ENCODE data around the gene GLIS1. TPM values are rescaled to one million over a fixed set of nuclear protein-coding genes. Genes with fewer than 3 reads are reported as not detected.

The GLIS1 gene
- total RNA-seq, 1 experiment from 2014 or later: 1.7 TPM

- H3K4me1 ChIP-seq (ENCODE audit: insufficient read depth, low read length): peaks cover 13% of the 10 kb centered on the region
- DNase-seq: no peak
- no peak overlapping the region for H2AFZ ChIP-seq (ENCODE audit: low read length)
- POLR2A ChIA-PET (ENCODE audit: unreplicated experiment): interaction anchor here (0.5 kb wide), 1 partner anchor 575 kb away, joined by 4 read pairs; no protein-coding TSS in a partner anchor
- peaks cover 16% of the 10 kb centered on the region; the same call in 1 of the 2 replicates for H3K79me2 ChIP-seq (ENCODE audit: low read length)
- intact Hi-C loops (cut with micrococcal nuclease): no loop called here
- H3K9me2 ChIP-seq (replicated peaks; ENCODE audit: low read length): no peaks in the 10 kb centered on the region
- no peak overlapping the region for H3K27ac ChIP-seq (ENCODE audit: low read length)
- no peak for ATAC-seq
- CTCF ChIA-PET: no interaction called here
- H4K20me1 ChIP-seq (ENCODE audit: low read length): no peaks in the 10 kb centered on the region
- H3K36me3 ChIP-seq (ENCODE audit: low read depth, low read length): no peaks in the 10 kb centered on the region
- no peaks in the 10 kb centered on the region for H3K9me3 ChIP-seq (ENCODE audit: low read length)
- H3F3A ChIP-seq (ENCODE audit: low read length, unreplicated experiment): no peaks in the 10 kb centered on the region
- no peak overlapping the region for H3K4me2 ChIP-seq (ENCODE audit: low read length)
- H3K27me3 ChIP-seq (ENCODE audit: low read length): no peaks in the 10 kb centered on the region
- no peak overlapping the region for H3K4me3 ChIP-seq (ENCODE audit: low read length)
- no TSS peak for BruUV-seq (replicated peaks)
- TF ChIP-seq CTCF (conservative IDR thresholded peaks at IDR 0.05; ENCODE audit: low read depth, low read length): no peak
- TF ChIP-seq EZH2phosphoT487 (IDR thresholded peaks at IDR 0.05; ENCODE audit: borderline replicate concordance, low read length): no peak
- no peak for TF ChIP-seq EZH2 (IDR thresholded peaks at IDR 0.05; ENCODE audit: low read length, unreplicated experiment)
- no peak overlapping the region for H3K9ac ChIP-seq (ENCODE audit: low read length)
Measured at GRCh38 chr1:53727461-53728092, 11.4 kb downstream of the GLIS1 start.

- no peaks in the 10 kb centered on the region for H3K9me3 ChIP-seq (ENCODE audit: low read length)
- H3K9ac ChIP-seq (ENCODE audit: low read length): no peak overlapping the region
- no peaks in the 10 kb centered on the region for H3K36me3 ChIP-seq (ENCODE audit: low read depth, low read length)
- intact Hi-C loops (cut with micrococcal nuclease): no loop called here
- CTCF ChIA-PET: no interaction called here
- no peak overlapping the region for H3K4me2 ChIP-seq (ENCODE audit: low read length)
- peaks cover 6% of the 10 kb centered on the region; the same call in 1 of the 2 replicates for H3K79me2 ChIP-seq (ENCODE audit: low read length)
- TF ChIP-seq CTCF (conservative IDR thresholded peaks at IDR 0.05; ENCODE audit: low read depth, low read length) (no peak), EZH2phosphoT487 (IDR thresholded peaks at IDR 0.05; ENCODE audit: borderline replicate concordance, low read length) (no peak), EZH2 (IDR thresholded peaks at IDR 0.05; ENCODE audit: low read length, unreplicated experiment) (no peak)
- no TSS peak for BruUV-seq (replicated peaks)
- no peak overlapping the region for H3K4me3 ChIP-seq (ENCODE audit: low read length)
- DNase-seq (no peak), ATAC-seq (no peak)
- no peaks in the 10 kb centered on the region for H3F3A ChIP-seq (ENCODE audit: low read length, unreplicated experiment)
- no peaks in the 10 kb centered on the region for H3K27me3 ChIP-seq (ENCODE audit: low read length)
- H2AFZ ChIP-seq (ENCODE audit: low read length): no peak overlapping the region
- POLR2A ChIA-PET (ENCODE audit: unreplicated experiment): no interaction called here
- no peaks in the 10 kb centered on the region for H4K20me1 ChIP-seq (ENCODE audit: low read length)
- H3K4me1 ChIP-seq (ENCODE audit: insufficient read depth, low read length): no peaks in the 10 kb centered on the region
- H3K27ac ChIP-seq (ENCODE audit: low read length): no peak overlapping the region
- H3K9me2 ChIP-seq (replicated peaks; ENCODE audit: low read length): no peaks in the 10 kb centered on the region
Measured at GRCh38 chr1:53726009-53726600, 12.9 kb downstream of the GLIS1 start.

- ChIA-PET POLR2A (ENCODE audit: unreplicated experiment) (no interaction called here), CTCF (interaction anchor here (0.6 kb wide), 1 partner anchor 9 kb away, joined by 3 read pairs; no protein-coding TSS in a partner anchor)
- Histone ChIP-seq H3F3A (ENCODE audit: low read length, unreplicated experiment) (no peaks in the 10 kb centered on the region), H3K79me2 (ENCODE audit: low read length) (0 out of 2 replicates have a peak, but pooled peaks cover 2% of the 10 kb centered on the region), H3K27me3 (ENCODE audit: low read length) (no peaks in the 10 kb centered on the region), H3K9me3 (ENCODE audit: low read length) (no peaks in the 10 kb centered on the region), H3K36me3 (ENCODE audit: low read depth, low read length) (no peaks in the 10 kb centered on the region), H4K20me1 (ENCODE audit: low read length) (no peaks in the 10 kb centered on the region), H3K9ac (ENCODE audit: low read length) (no peak overlapping the region), H3K4me3 (ENCODE audit: low read length) (no peak overlapping the region), H3K4me2 (ENCODE audit: low read length) (no peak overlapping the region), H3K4me1 (ENCODE audit: insufficient read depth, low read length) (no peaks in the 10 kb centered on the region), H3K9me2 (replicated peaks; ENCODE audit: low read length) (no peaks in the 10 kb centered on the region), H3K27ac (ENCODE audit: low read length) (no peak overlapping the region), H2AFZ (ENCODE audit: low read length) (no peak overlapping the region)
- ATAC-seq (no peak), DNase-seq (peak; percentile 17)
- TF ChIP-seq EZH2 (IDR thresholded peaks at IDR 0.05; ENCODE audit: low read length, unreplicated experiment) (no peak), CTCF (conservative IDR thresholded peaks at IDR 0.05; ENCODE audit: low read depth, low read length) (0 out of 2 replicates have a peak, but pooled peaks have one; percentile 13)
- intact Hi-C loops (cut with micrococcal nuclease): no loop called here
- no TSS peak for BruUV-seq (replicated peaks)
Measured at GRCh38 chr1:53725238-53725689, 13.7 kb downstream of the GLIS1 start.
